Bronchial epithelial cell (primary cell): Measurements from ENCODE around the gene ARHGAP30. TPM values are rescaled to one million over a fixed set of nuclear protein-coding genes. Genes with fewer than 3 reads are reported as not detected.
A peak's percentile ranks its signal among the peaks of the same experiment; 100 is the strongest.
"Not testable (repeated sequence)": the region's sequence is repeated elsewhere in the genome, so short reads cannot be mapped to it uniquely, and the experiment has no call there.

Experiments
- DNase-seq: peaks from one replicate; pipeline ENCODE4 v3.0.0-alpha.2; 2010; ENCODE audit warnings: low read depth
- FAIRE-seq: peaks from 2 replicates; lab custom pipeline; 2011; peaks lifted over from hg19 to GRCh38; lab: Jason Lieb, UNC
- H3K27me3 ChIP-seq: 2 replicates; pipeline ENCODE4 v1.5.1; 2011; ENCODE audit warnings: low read length; ENCODE audit not compliant: control insufficient read depth, insufficient read depth
- H3K36me3 ChIP-seq: 2 replicates; pipeline ENCODE4 v1.5.1; 2011; ENCODE audit warnings: low read length; ENCODE audit not compliant: control insufficient read depth, insufficient read depth
- H3K4me3 ChIP-seq: 2 replicates; pipeline ENCODE4 v1.5.1; 2011; ENCODE audit warnings: mild to moderate bottlenecking, low read depth, low read length, control low read depth
- total RNA-seq: library from RNA; depleted of rRNA; stranded (reverse); fragments of >200 nt; gene quantifications from 2 replicates; pipeline ENCODE4 v1.2.1, GENCODE V29; 2014
- TF ChIP-seq, protein P1 (sequence below): IDR thresholded peaks from 2 replicates; pipeline ENCODE4 v1.5.1; 2011; ENCODE audit warnings: mild to moderate bottlenecking, moderate library complexity, low read length, control low read depth, inconsistent platforms; ENCODE audit not compliant: insufficient read depth, severe bottlenecking

The ARHGAP30 gene
- total RNA-seq, 1 donor from 2014 or later, result 1.3 TPM

DNA sequence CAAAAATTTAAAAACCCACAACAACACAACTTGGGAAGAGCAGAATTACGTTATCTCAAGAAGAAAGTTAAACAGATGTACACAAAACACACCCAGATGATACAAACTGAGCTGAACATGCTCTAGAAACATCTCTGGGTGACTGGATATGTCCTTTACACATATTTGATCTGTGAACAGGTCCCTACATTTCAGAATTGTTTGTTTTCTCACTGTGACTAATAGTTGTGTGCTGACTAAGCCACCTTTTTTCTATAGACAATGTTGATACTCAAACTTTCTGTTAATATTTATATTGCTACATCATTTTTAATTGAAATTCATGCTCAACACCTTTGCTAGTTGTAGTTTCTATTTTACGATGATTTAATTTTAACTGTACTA lies 47.7 kb downstream of the ARHGAP30 start:
- TF ChIP-seq, protein P1, sequence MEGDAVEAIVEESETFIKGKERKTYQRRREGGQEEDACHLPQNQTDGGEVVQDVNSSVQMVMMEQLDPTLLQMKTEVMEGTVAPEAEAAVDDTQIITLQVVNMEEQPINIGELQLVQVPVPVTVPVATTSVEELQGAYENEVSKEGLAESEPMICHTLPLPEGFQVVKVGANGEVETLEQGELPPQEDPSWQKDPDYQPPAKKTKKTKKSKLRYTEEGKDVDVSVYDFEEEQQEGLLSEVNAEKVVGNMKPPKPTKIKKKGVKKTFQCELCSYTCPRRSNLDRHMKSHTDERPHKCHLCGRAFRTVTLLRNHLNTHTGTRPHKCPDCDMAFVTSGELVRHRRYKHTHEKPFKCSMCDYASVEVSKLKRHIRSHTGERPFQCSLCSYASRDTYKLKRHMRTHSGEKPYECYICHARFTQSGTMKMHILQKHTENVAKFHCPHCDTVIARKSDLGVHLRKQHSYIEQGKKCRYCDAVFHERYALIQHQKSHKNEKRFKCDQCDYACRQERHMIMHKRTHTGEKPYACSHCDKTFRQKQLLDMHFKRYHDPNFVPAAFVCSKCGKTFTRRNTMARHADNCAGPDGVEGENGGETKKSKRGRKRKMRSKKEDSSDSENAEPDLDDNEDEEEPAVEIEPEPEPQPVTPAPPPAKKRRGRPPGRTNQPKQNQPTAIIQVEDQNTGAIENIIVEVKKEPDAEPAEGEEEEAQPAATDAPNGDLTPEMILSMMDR, result no peak
- no peak overlapping the region for H3K4me3 ChIP-seq
- FAIRE-seq (no peak), DNase-seq (peak; percentile 97)
- H3K36me3 ChIP-seq, result no peaks in the 10 kb centered on the region
- H3K27me3 ChIP-seq, result no peaks in the 10 kb centered on the region

DNA sequence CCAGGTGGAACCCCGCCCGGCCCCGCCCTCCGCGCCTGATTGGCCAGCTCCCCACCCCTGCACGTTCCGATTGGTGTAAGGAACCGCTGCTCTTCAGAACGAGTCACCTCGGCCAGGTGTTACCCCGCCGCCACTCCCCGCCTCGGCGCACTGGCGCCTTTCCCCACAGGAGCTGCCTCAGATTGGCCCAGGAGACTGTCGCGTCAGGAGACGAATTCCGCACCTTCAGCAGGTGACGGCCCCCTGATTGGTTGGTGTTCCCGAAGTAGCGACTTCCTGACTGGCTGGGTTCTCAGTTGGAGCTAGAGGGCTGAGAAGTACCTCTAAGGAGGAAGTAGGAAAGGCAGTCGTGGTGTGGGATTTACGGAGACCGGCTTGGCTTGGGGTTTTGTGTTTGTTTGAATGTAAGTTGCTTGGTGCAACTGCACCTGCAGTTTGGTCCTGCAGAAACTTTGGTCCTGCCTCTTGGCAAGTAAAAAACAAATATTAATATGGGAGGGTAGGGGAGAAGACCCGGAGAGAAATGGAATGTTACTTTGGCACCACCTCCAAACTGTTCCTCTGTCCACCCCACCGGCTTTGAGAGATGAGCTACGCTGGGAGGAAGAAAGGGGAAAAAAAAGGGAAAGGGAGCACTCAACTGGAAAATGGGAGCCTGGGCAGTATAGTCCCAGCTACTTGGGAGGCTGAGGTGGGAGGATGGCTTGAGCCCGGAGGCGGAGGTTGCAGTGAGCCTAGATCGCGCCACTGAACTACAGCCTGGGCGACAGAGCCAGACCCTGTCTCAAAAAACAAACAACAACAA lies 48.3 kb downstream of the ARHGAP30 start:
- TF ChIP-seq, protein P1, result no peak
- no peaks in the 10 kb centered on the region for H3K36me3 ChIP-seq
- H3K4me3 ChIP-seq, result peak overlapping the region; percentile 80
- no peak for FAIRE-seq
- H3K27me3 ChIP-seq, result no peaks in the 10 kb centered on the region
- DNase-seq, result peak; percentile 99

DNA sequence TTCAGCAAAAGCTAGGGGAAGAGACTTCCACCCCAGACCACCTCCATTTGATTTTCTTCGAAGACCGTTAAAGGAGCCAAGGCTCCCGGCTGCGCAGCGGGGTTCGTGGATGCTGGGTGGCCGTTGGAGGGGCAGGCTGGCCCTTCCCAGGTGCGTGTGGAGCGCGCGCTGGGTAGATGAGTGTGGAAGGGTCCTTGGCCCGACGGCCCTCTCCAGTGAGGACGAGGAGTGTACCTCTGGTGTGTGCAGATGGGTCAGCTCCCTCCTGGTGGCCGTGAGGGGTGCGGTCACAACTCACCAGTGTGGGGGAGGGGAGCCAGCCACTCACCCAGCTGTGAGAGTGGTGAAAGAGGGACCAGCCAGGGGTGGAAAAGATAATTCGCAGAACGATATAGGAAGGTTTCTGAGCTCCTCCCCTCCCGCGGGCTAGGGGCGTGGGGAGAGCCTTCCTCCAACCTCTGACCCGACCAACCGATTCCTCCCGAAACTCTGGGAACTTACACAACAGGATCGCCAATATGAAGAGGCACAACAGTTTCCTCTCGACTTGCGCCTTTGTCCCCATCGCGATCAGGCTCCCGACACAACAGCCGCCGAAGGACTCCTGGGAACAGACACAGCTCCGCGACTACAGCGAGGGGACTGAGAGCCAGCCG lies 49.1 kb downstream of the ARHGAP30 start, which contains the start of gene F11R:
F11R (minus strand) TSS at position 644 of the 656 bp plus-strand sequence; CDS start at position 565, 79 bp downstream.
- H3K27me3 ChIP-seq, result no peaks in the 10 kb centered on the region
- peak within 1 kb of the TSS; percentile 80 for H3K4me3 ChIP-seq
- no peak for FAIRE-seq
- no peaks in the 10 kb centered on the region for H3K36me3 ChIP-seq
- peak; percentile 71 for DNase-seq
- TF ChIP-seq, protein P1, result peak; percentile 17

DNA sequence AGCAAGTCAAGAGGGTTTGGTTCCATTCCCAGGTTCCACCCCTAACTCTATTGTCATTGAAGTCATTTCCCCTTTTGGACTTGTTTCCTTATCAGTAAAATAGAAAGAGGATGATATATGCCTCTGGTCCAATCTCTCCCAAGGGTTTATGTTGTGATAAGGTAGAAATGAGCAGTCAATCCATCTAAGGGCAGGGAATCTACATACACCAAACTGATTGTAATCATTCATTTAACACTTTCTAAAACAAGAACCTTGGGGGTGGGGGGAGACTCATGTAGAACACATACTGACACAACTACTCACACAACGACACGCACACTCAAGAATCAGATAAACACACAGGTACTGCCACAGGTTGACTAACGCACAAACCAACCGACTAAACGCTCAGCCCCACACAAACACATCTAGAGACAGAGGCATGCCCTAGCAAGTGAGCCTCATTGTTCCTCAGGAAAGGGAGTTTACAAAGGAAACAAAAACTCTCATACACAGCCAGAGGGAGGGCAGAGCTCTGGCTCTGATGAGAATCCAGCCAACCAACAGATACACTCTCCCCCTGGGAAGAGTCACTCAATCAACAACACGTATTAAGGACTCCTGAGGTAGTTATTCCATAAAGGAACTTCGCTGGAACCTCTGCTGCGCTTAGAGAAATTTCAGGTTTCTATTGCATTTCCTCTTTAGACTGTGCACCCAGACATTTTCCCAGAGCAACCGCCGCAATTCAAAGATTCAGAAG lies 49.8 kb downstream of the ARHGAP30 start:
- DNase-seq (peak; percentile 97), FAIRE-seq (peak; percentile 23)
- TF ChIP-seq, protein P1, result no peak
- Histone ChIP-seq H3K36me3 (no peaks in the 10 kb centered on the region), H3K27me3 (no peaks in the 10 kb centered on the region), H3K4me3 (peak overlapping the region; percentile 80)

DNA sequence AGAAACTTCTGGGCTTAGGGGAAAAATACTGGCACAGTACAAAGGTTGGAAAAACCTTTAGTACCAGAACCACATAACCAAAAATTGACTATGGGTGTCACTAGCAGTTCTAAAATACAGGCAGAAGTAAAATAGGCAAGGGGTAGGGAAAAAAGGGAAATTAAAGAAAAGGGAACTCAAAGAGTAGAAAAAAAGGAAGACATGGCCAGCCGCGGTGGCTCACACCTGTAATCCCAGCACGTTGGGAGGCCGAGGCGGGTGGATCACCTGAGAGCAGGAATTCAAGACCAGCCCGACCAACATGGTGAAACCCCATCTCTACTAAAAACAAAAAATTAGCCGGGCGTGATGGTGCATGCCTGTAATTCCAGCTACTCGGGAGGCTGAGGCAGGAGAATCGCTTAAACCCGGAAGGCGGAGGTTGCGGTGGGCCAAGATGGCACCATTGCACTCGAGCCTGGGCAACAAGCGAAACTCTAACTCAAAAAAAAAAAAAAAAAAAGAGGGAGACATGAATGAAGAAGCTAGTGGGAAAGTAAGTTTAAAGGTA lies 50.5 kb downstream of the ARHGAP30 start:
- H3K36me3 ChIP-seq, H3K27me3 ChIP-seq, FAIRE-seq: not testable (repeated sequence)
- DNase-seq, result peak; percentile 32
- H3K4me3 ChIP-seq, result peak overlapping the region; percentile 80

DNA sequence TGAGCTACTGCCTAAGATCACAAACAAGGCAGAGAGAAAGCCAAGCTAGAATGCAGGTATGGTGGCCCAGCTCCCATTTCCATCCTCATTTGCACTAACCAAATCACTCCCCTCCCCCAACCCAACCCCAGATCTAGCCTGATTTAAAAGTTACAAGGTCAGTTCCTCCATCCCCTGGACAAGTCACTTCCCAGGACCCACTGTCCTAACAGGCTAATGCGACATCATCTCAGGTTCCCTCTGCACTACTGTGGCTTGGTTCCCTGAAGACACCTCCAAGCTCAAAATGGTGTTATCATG lies 51.1 kb downstream of the ARHGAP30 start:
- H3K27me3 ChIP-seq, result no peaks in the 10 kb centered on the region
- peak overlapping the region; percentile 80 for H3K4me3 ChIP-seq
- no peak for FAIRE-seq
- no peak for DNase-seq
- TF ChIP-seq, protein P1, result no peak
- no peaks in the 10 kb centered on the region for H3K36me3 ChIP-seq
